Amygdala (tissue), 56 donors: ENCODE data around the gene MAN1A1.

Source experiments
- DNase-seq, 56 donors: peaks; one replicate each; lab custom pipeline; 2025; lab: John Stamatoyannopoulos, UW

Gene MAN1A1

DNA sequence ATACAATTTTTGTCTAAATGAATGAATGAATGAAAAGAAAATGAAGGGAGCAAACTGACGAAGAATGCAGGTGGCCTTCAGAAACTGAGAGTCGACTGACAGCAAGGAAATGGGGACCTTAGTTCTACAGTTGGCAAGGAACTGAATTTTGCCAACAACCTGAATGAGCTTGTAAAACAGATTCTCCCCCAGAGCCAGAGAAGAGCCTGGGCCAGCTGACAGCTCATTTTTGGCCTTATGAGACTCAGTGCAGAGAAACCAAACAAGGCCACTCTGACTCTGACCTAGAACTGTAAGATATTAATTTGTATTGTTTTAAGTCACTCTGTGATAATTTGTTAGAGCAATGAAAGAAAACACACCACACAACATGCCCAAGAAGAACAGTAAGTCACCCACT, 21.8 kb downstream of the MAN1A1 start:
- no peak for DNase-seq

DNA sequence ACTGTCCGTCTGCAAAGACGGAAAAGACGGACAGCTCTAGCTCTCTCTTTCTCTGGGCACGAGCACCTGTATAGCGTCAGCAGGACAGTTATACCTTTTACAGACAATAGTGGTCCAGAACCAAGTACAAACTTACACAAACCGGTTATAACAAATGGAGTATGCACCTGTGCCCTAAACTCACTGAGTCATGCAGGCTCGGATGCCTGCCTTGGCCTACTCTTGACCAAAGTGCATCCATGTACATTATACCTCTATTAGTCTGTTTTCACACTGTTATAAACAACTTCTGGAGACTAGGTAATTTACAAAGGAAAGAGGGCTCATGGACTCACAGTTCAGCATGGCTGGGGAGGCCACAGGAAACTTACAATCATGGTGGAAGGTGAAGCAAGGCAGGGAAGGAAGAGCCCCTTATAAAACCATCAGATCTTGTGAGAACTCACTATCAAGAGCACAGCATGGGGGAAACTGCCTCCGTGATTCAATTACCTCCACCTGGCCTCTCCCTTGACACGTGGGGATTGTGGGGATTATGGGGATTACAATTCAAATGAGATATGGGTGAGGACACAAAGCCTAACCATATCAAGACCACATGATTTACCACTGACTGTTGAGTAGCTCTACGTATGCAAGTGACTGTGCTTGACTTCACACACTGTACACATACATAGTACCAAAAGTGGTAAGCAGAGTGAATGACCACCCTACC, 23.1 kb downstream of the MAN1A1 start:
- no peak for DNase-seq

DNA sequence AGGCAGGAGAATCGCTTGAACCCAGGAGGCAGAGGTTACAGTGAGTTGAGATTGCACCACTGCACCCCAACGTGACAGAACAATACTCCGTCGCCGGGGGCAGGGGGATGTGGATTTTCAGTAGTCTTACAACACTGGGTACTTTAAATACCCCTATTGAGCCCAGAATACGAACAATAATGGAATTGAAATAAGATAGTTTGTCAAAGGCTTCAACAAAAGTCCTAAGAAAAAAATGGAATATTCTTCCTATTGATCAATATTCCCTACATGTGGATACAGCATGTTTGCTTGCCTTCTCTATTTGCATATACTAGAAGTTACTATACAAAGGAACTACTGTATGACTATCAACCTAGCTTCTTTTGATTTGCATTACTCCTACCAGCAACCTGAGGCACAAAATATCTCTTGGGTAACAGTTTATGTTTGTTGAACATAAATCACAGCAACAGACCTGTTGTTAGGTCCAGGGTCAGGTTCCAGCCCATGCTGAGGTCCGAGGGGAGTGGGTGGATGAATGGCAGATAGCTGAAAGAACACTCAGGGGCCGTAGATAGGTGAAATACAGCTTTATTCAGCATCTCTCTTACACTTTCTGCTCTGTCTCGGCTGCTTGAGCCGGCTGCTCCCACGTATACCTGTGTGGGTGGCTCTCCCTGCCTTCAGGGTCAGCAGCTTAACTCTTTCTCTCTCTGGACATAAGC, 23.8 kb downstream of the MAN1A1 start:
- DNase-seq: no peak

DNA sequence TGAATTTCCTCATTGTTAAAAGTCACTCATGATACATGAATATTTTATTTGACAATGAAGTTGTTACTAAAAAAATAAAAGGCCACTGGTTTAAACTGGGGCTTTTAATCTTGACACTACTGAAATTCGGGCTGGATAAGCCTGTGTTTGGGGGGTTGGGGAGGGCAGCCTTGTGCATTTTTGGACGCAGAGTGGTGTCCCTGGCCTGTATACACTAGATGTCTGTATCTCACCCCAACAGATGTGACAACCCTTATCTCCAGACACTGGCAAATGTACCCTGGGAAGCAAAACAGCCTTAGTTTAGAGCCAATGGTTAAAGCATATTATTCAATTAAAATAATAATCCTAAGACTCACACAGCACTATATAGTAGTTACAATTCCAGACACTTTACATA, 24.8 kb downstream of the MAN1A1 start:
- no peak for DNase-seq

DNA sequence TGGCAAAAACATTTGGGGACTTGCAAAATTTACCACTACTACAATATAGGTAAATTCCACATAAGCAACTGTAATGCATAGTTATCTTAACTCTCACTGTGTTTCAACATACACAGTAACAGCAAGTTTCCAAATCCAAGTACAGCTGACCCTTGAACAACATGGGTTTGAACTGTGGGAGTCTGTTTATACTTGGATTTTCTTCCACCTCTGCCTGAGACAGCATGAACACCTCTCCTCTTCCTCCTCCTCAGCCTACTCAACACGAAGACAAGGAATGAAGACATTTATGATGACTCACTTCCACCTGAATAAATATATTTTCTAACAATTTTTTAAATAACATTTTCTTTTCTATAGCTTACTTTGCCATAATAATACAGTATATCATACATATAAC, 25.6 kb downstream of the MAN1A1 start:
- DNase-seq: no peak

DNA sequence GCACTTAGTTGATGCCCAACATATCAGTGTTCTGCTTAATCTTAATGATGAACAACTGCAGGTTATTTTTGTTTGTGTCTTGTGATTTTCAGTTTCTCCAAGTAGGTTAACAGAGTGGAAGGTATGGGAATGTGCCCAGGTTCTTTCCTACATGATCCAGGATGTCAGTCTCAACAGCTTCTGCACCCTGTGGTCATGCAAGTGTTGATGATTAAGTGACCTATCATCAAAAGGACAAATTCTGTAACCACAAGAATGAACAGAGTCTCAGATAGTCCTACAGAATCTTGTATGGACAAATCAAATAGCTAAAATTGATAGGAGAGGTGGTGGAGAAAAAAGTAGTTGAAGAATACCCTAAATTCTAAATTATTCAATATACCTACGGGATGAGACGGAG, 26.1 kb downstream of the MAN1A1 start:
- no peak for DNase-seq

DNA sequence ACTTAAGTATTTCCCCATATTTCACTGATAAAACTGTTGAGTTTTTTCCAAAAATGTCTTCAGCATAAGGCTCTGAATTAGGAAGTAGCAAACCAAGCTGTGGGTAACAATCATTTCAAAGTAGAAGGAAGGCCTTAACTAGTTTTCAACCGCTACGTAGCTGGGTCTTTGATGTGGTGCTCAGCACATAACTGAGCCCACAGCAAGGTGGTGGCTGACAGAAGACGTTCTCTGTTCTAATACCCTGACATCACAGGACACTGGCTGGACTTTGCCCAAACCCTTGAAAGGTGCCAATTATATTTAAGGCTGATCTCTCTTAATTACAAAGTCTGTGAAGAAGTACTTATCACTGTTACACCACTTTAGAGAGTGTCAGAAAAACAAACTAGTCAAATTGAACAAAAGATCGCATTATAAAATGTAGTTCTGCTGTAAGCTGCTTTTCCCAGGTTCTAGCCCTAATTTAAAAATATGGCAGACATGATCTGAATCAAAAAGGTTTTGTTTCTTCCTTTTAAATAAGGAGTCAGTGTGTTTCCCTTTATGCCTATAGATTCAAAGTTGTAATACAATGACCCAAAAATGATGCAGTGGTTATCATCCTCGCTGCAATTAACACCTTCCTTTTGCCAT, 26.7 kb downstream of the MAN1A1 start:
- no peak for DNase-seq

DNA sequence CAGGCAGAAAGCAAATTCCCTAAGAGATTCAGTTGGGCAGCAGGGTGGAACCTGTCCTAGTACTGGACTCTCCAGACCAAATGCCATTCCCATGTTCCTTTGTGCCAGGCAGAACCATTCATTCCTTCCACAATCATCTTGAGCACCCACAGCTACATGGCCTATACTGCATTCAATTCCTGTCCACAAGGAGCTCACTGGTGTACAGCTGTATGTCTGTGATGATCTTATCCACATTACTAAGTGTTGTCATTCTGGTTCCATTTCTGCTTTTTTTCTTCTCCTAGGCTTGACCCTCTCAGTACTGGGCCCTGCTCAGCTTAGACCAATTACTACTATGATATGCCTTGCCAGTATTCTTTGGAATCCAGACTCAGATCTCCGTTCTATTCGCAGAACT, 27.5 kb downstream of the MAN1A1 start:
- DNase-seq: no peak

DNA sequence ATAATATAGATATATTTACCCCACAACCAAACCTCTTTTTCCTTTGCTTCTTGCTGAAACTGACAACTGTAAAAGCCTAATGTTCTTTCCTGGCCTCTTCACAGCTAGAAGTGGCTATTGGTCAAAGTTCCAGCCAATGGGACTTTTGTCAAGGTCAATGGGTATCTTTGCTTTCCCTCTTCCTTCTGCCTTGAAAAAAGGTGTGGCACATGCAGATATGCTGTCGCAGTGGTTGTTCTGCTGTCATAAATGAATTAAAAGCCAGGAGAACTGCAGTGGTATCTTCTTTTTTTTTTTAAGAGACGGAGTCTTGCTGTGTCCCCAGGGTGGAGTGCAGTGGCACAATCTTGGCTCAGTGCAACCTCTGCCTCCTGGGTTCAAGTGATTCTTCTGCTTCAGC, 29.9 kb downstream of the MAN1A1 start:
- DNase-seq: no peak

DNA sequence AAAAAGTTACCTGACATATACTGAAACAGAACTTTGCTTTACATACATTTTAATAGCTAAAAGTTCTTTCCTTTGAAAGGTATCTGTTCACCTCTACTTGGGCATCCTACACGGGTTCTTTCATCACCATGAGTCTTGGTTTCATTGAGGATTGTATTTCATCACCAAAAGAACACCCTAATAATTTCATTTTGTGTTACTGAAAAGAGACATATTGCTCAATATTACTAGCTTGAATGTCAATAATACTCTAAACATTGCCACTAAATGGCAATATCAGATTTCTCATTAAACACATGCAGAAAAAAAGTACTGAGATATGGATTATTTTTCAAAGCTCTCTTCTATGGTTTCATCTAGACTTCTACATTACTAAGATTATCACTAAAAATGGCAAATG, 30.8 kb downstream of the MAN1A1 start:
- no peak for DNase-seq

DNA sequence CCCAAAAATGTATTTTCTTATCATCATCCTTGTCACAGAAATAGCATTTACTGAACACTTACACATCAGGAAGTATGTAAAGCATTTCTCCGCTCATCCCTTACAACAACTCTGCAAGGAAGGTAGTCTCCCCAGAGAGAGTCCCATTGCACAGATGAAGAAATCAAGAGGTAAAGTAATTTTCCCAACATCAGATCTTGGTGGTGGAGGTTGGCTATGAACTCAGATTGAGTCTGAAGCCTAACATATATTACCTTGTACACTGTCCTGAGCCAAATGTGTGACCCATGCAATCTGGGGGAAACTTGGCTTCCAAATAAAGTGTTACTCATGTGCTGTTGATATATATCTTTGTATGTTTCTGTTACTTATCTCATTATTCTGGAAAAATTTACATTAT, 31.4 kb downstream of the MAN1A1 start:
- DNase-seq: no peak

DNA sequence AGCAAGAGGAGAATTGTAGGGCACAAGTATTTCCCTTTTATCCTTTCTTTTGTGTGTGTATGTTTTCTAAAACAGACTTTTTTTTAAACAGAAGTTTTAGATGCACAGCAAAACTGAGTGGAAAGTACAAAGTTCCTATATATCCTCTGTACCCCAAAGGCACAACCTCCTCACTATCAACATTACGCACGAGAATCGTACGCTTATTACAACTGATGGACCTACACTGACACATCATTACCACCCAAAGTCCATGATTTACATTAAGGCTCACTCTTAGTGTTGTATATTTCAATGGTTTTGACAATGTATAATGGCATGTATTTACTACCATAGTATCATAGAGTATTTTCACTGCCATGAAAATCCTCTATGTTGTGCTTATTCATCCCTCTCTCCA, 32.6 kb downstream of the MAN1A1 start:
- DNase-seq: no peak

DNA sequence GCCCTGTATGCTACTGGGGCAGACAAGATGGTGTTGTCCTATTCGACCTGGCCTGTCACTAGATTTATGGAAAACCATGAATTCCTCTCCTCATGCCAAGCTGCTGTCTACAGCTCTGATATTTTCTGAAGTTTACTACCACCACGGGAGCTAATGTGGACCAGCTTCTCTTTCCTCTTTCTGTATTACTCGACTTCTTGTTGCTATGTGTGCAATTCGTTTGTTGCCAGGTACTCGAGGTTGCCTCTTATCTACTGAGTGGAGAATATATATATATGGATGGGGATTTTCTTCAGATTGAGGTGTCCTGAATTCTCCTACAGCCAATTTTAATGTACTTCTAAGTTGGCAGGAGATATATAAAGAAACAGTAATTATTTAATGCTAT, 34.7 kb downstream of the MAN1A1 start:
- no peak for DNase-seq

DNA sequence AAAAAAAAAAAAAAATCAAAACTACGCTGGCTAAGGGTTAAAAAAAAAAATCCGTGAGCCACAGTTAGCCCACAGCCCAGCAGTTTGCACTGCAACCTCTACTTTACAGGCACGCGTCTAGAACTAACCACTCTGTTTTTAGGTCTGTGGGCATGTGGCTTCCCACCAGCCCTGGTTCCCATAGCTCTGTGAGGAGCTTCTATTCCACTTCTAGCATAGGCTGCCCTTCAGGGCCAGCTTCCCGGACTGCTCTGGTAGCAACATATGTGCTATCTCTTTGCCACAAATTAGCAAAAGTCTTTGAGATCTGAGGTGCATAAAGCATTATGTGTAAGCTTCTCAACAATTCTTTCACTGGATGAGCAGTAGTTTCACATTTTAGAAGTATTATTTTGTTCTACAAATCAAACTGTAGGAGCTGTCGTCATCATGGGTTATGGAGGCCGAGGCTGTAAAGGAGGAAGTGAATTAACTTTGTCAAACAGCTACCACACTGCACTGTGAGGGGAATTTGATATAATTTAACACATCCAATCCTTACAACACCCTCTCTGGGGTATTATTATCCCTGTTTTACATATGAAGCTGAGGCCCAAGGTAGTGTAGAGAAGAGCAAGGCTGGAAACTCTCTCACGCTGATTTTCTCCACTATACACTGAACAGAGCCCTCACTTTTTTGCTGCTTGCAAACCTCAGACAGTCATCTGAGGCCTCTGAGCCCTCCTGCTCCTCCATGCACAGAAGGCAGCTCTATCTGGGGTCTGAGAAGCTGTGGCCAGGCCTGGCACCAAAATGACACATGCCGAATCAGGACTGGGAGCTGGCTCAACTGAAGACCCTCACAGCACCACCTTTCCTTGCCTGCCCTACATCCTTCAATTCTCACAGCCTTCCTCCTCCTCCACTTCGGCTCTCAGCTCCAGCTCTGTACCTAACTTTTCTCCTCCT, 35.4 kb downstream of the MAN1A1 start:
- DNase-seq: no peak

DNA sequence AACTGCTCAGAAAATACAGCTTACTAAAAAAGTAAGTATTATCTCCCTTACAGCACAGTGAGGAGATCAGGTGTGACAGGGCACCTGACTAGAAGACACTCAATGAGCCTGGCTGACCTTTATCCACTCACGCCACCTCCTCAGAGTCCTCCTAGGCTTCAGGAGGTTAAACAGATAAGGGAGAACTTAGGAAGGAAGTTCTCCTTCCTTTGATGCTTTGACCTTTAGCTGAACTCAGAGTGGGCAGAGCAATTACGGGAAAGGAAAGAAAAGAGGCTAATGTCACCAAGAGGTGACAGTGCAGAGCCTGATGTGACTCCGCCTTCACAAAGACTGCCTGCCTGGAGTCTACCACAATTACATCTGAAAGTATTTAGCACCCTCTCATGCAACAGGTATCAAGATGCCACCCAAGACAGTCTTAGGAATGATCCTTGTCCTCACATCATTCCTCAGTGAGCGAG, 36.7 kb downstream of the MAN1A1 start:
- DNase-seq: no peak

DNA sequence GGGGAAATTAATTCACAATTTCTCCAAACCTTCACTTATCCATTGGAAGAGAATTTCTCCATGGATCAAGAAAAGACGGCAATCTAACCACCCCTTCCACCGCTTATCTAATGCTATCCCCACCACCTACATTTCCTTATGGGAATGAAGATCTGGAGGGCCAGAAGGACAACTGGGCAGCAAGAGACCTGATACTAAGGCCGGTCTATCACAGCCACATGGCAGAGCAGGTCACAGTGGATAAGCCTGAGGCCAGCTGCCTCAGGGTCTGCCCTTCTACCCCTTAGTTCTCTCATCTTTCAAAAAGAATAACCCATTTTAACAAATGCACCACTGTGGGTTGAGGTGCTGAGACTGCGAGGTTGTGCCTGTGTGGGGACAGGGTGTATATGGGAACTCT, 37.1 kb downstream of the MAN1A1 start:
- DNase-seq: no peak

DNA sequence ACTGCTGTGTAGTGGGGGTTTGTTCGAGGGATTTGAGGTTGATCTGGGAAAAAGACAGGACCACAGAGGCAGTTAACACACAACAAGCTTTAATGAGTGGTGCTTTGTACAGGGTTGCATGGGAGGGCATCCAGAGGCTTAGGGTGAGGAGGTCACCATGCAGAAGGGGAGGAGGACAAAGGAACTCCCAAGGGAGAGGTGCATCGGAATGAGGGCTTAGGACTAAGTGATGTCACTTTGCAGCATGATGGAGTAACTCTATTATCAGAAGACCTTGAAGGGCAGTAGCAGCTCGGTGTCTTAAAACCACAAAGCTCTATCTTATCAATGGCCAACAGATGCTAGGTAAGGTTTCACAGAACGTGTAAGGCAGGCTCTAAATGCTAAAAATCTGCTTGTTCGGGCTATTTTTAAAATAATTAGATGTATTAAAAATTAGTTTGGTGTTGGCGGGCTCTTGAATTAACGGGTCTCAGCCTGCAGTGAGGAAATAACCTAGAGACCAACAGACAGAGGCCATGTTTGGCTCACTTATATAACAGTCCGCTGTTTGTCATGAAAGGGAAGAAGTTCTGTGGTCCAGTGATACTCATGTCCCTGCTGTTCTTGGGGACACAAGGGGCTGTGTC, 37.9 kb downstream of the MAN1A1 start:
- DNase-seq: no peak

DNA sequence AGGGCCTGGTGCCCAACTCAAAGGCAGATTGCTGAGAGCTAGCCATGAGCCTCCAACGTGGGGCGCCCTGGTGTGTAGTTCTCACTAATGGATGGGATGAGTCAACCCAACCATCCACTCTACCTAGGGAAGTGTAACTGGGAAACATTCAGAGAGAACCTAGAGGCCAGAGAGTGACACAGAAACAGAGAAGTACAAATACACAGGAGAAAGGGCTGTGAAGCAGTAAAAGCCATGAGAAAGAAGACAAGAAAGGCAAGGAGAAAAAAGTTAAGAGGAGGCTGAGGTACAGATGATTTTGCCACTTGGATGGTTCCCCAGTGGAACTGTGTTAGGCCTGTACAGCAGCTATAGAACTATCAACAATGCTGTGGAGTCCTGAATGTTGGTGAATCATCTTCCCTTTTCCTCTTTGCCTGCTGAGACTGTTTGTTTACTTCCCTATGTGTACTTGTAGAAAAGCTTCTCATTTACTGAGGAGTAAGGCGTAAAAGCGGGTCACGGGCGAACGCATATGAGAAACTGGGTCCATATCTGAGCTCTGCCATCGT, 39.0 kb downstream of the MAN1A1 start:
- no peak for DNase-seq

DNA sequence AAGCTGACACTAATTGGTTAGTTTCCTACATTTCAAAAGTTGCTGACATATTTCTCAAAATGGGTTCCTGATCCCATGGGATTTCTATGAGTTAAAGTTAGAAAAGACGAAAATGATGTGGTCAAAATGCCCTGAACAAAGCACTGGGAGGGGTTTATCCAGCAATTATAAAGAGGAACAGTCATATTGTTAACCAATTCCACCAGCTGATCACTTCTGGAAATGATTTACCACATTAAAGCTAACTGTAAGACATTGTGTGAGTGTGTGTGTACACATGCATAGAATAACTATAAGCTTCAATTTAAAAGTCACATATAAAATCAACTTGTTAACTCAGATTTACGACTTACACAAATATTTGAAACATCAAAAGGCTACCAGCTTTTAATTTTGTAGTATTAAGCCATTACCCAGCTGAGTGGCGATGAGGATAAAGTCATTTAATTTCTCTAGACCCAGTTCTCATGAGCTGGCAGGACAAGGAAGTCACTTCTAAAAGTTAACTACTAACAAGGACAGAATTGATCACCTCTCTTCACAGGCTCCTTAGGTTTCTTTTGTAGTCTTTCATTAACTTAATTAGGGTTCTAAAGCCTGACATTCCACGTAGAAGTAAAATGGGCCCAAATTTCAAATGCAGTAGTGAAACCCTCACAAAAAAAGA, 40.4 kb downstream of the MAN1A1 start:
- DNase-seq: no peak
